WTC11 (cell line): ENCODE results near the gene TSPAN5. TPM values are rescaled to one million over a fixed set of nuclear protein-coding genes. Genes with fewer than 3 reads are reported as not detected.

Source experiments
- ATAC-seq: fragments of 200-7000 bp; cut with Tn5 transposase; 2 replicates; pipeline ENCODE4 v1.10.0; 2021; ENCODE audit warnings: mild to moderate bottlenecking, moderate library complexity
- CTCF ChIA-PET: fragments of 300-600 bp; sonication (Branson Sonifier 250); formaldehyde crosslinking; loops from one replicate; lab custom pipeline; 2021; ENCODE audit warnings: antibody characterized with exemption; lab: Charles Lee
- POLR2A ChIA-PET: fragments of 350-600 bp; sonication (Branson Sonifier 250); formaldehyde crosslinking; loops from one replicate; lab custom pipeline; 2021; ENCODE audit warnings: antibody characterized with exemption; lab: Charles Lee
- DNase-seq: peaks from one replicate; pipeline ENCODE4 v3.0.0; 2021; ENCODE audit warnings: low spot score
- H3K27ac Mint-ChIP-seq: 2 replicates; pipeline ENCODE4 v1.8.0; 2021; ENCODE audit warnings: mixed read lengths
- H3K27me3 Mint-ChIP-seq: 2 replicates; pipeline ENCODE4 v1.8.0; 2021; ENCODE audit warnings: low read depth, mild to moderate bottlenecking, moderate library complexity, mixed read lengths
- H3K36me3 Mint-ChIP-seq: 2 replicates; pipeline ENCODE4 v1.8.0; 2021; ENCODE audit warnings: mixed read lengths
- H3K4me1 Mint-ChIP-seq: 2 replicates; pipeline ENCODE4 v1.8.0; 2022; ENCODE audit warnings: mixed read lengths
- H3K4me3 Mint-ChIP-seq: 2 replicates; pipeline ENCODE4 v1.8.0; 2021; ENCODE audit warnings: mild to moderate bottlenecking, moderate library complexity, mixed read lengths
- H3K9me3 Mint-ChIP-seq: 2 replicates; pipeline ENCODE4 v1.8.0; 2021; ENCODE audit warnings: mixed read lengths
- ATF6 ChIP-seq: sonication (generic); formaldehyde crosslinking; IDR thresholded peaks from 2 replicates; pipeline ENCODE4 v1.8.1; 2023; ENCODE audit warnings: mild to moderate bottlenecking, missing genetic modification reagents
- CREM ChIP-seq: sonication (generic); formaldehyde crosslinking; IDR thresholded peaks from 2 replicates; pipeline ENCODE4 v1.8.1; 2022; ENCODE audit warnings: mild to moderate bottlenecking, missing genetic modification reagents, moderate library complexity
- CTCF ChIP-seq: fragments of 200-600 bp; IDR thresholded peaks from 2 replicates; pipeline ENCODE4 v1.8.0; 2022; ENCODE audit warnings: antibody characterized with exemption
- ELF4 ChIP-seq: sonication (generic); formaldehyde crosslinking; IDR thresholded peaks from 2 replicates; pipeline ENCODE4 v1.8.1; 2022; ENCODE audit warnings: low read depth, mild to moderate bottlenecking, moderate library complexity, missing genetic modification reagents
- ESRRA ChIP-seq: sonication (generic); formaldehyde crosslinking; IDR thresholded peaks from 2 replicates; pipeline ENCODE4 v1.8.1; 2022; ENCODE audit warnings: mild to moderate bottlenecking, missing genetic modification reagents, borderline replicate concordance
- IRF1 ChIP-seq: sonication (generic); formaldehyde crosslinking; IDR thresholded peaks from 2 replicates; pipeline ENCODE4 v1.8.0; 2023; ENCODE audit warnings: missing genetic modification reagents
- KAT7 ChIP-seq: sonication (generic); formaldehyde crosslinking; IDR thresholded peaks from 2 replicates; pipeline ENCODE4 v1.8.1; 2023; ENCODE audit warnings: missing genetic modification reagents, mild to moderate bottlenecking, borderline replicate concordance
- NFE2L1 ChIP-seq: sonication (generic); formaldehyde crosslinking; IDR thresholded peaks from 2 replicates; pipeline ENCODE4 v1.8.1; 2023; ENCODE audit warnings: missing genetic modification reagents
- NR1H2 ChIP-seq: sonication (generic); formaldehyde crosslinking; IDR thresholded peaks from 2 replicates; pipeline ENCODE4 v1.9.0; 2021; ENCODE audit warnings: mild to moderate bottlenecking, moderate library complexity, missing genetic modification reagents
- OVOL2 ChIP-seq: fragments of 250-450 bp; sonication (Bioruptor Pico); IDR thresholded peaks from 2 replicates; pipeline ENCODE4 v1.9.0; 2021; ENCODE audit warnings: mild to moderate bottlenecking, borderline replicate concordance
- PRRX2 ChIP-seq: fragments of 250-450 bp; sonication (Bioruptor Pico); IDR thresholded peaks from 2 replicates; pipeline ENCODE4 v1.8.0; 2021; ENCODE audit warnings: mild to moderate bottlenecking
- SOX15 ChIP-seq: fragments of 250-450 bp; sonication (Bioruptor Pico); IDR thresholded peaks from 2 replicates; pipeline ENCODE4 v1.9.0; 2021; ENCODE audit warnings: mild to moderate bottlenecking
- TP53 ChIP-seq: sonication (generic); formaldehyde crosslinking; IDR thresholded peaks from 2 replicates; pipeline ENCODE4 v1.8.1; 2023; ENCODE audit warnings: mild to moderate bottlenecking, missing genetic modification reagents
- ZMAT4 ChIP-seq: fragments of 250-450 bp; sonication (Bioruptor Pico); IDR thresholded peaks from 2 replicates; pipeline ENCODE4 v1.9.0; 2021; ENCODE audit warnings: mild to moderate bottlenecking
- ZNF121 ChIP-seq: sonication (generic); formaldehyde crosslinking; IDR thresholded peaks from 2 replicates; pipeline ENCODE4 v1.8.0; 2023; ENCODE audit warnings: missing genetic modification reagents
- ZNF138 ChIP-seq: sonication (generic); formaldehyde crosslinking; conservative IDR thresholded peaks from 2 replicates; pipeline ENCODE4 v1.8.1; 2022; ENCODE audit warnings: mild to moderate bottlenecking, moderate library complexity, missing genetic modification reagents
- ZNF281 ChIP-seq: sonication (generic); formaldehyde crosslinking; IDR thresholded peaks from 2 replicates; pipeline ENCODE4 v1.8.0; 2023; ENCODE audit warnings: mild to moderate bottlenecking, missing genetic modification reagents
- ZNF671 ChIP-seq: fragments of 250-450 bp; sonication (Bioruptor Pico); IDR thresholded peaks from 2 replicates; pipeline ENCODE4 v1.8.0; 2021; ENCODE audit warnings: mild to moderate bottlenecking
- total RNA-seq: library from RNA; stranded (reverse); gene quantifications from 3 replicates; pipeline ENCODE4 v1.2.3, GENCODE V29; 2021
- TF ChIP-seq, protein P1 (sequence below): sonication (generic); formaldehyde crosslinking; IDR thresholded peaks from 2 replicates; pipeline ENCODE4 v1.8.1; 2022; ENCODE audit warnings: mild to moderate bottlenecking, missing genetic modification reagents, moderate library complexity, borderline replicate concordance
- TF ChIP-seq, protein P2 (sequence below): fragments of 250-450 bp; sonication (Bioruptor Pico); IDR thresholded peaks from 2 replicates; pipeline ENCODE4 v1.9.0; 2021; ENCODE audit warnings: moderate library complexity, mild to moderate bottlenecking, inconsistent platforms, borderline replicate concordance

Gene TSPAN5
- total RNA-seq, 1 experiment from 2014 or later = 22.7 TPM

- CTCF ChIA-PET = no interaction called here
Measured at GRCh38 chr4:98539741-98540140, 118.7 kb downstream of the TSPAN5 start.

More at GRCh38 chr4:98539741-98540140, 118.7 kb downstream of the TSPAN5 start:
- ATAC-seq (no peak), DNase-seq (no peak)
- H3K36me3 Mint-ChIP-seq = 0 out of 2 replicates have a peak, but pooled peaks cover 3% of the 10 kb centered on the region
- H3K4me3 Mint-ChIP-seq = no peak overlapping the region
- H3K27ac Mint-ChIP-seq = no peak overlapping the region
- H3K4me1 Mint-ChIP-seq = peaks cover 28% of the 10 kb centered on the region
- TF ChIP-seq CREM (CRISPR knock-in tag) = no peak
- TF ChIP-seq NFE2L1 = no peak
- TF ChIP-seq, protein P1, sequence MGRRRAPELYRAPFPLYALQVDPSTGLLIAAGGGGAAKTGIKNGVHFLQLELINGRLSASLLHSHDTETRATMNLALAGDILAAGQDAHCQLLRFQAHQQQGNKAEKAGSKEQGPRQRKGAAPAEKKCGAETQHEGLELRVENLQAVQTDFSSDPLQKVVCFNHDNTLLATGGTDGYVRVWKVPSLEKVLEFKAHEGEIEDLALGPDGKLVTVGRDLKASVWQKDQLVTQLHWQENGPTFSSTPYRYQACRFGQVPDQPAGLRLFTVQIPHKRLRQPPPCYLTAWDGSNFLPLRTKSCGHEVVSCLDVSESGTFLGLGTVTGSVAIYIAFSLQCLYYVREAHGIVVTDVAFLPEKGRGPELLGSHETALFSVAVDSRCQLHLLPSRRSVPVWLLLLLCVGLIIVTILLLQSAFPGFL (CRISPR knock-in tag) = no peak
- TF ChIP-seq ESRRA (CRISPR knock-in tag) = no peak
- no peak for TF ChIP-seq OVOL2
- TF ChIP-seq SOX15 (CRISPR knock-in tag) = no peak
- TF ChIP-seq ZNF138 (CRISPR knock-in tag) = no peak
- no peak for TF ChIP-seq ELF4 (CRISPR knock-in tag)
- no peak for TF ChIP-seq ZMAT4 (CRISPR knock-in tag)
- no peak for TF ChIP-seq ATF6 (CRISPR knock-in tag)
- no peak for TF ChIP-seq KAT7 (CRISPR knock-in tag)
- no peak for TF ChIP-seq ZNF671
- TF ChIP-seq CTCF = no peak
- TF ChIP-seq IRF1 (CRISPR knock-in tag) = no peak
- TF ChIP-seq NR1H2 (CRISPR knock-in tag) = no peak
- TF ChIP-seq, protein P2, sequence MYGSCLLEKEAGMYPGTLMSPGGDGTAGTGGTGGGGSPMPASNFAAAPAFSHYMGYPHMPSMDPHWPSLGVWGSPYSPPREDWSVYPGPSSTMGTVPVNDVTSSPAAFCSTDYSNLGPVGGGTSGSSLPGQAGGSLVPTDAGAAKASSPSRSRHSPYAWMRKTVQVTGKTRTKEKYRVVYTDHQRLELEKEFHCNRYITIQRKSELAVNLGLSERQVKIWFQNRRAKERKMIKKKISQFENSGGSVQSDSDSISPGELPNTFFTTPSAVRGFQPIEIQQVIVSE = no peak
- no peak for TF ChIP-seq TP53 (CRISPR knock-in tag)
- no peak for TF ChIP-seq ZNF281
- TF ChIP-seq ZNF121 (CRISPR knock-in tag) = no peak
- no peak for TF ChIP-seq PRRX2
- H3K9me3 Mint-ChIP-seq = no peaks in the 10 kb centered on the region
- H3K27me3 Mint-ChIP-seq = no peaks in the 10 kb centered on the region; the same call in 1 of the 2 replicates
- POLR2A ChIA-PET = interaction anchor here (0.7 kb wide), 1 partner anchor 19 kb away, joined by 4 read pairs; no protein-coding TSS in a partner anchor
